ENCODE data around the gene RFC1. TPM values are rescaled to one million over a fixed set of nuclear protein-coding genes. Genes with fewer than 3 reads are reported as not detected.
A peak's percentile ranks its signal among the peaks of the same experiment; 100 is the strongest.

RFC1 gene
- total RNA-seq, 1 donor from 2014 or later: 42.1 TPM

- TF ChIP-seq, protein P1, sequence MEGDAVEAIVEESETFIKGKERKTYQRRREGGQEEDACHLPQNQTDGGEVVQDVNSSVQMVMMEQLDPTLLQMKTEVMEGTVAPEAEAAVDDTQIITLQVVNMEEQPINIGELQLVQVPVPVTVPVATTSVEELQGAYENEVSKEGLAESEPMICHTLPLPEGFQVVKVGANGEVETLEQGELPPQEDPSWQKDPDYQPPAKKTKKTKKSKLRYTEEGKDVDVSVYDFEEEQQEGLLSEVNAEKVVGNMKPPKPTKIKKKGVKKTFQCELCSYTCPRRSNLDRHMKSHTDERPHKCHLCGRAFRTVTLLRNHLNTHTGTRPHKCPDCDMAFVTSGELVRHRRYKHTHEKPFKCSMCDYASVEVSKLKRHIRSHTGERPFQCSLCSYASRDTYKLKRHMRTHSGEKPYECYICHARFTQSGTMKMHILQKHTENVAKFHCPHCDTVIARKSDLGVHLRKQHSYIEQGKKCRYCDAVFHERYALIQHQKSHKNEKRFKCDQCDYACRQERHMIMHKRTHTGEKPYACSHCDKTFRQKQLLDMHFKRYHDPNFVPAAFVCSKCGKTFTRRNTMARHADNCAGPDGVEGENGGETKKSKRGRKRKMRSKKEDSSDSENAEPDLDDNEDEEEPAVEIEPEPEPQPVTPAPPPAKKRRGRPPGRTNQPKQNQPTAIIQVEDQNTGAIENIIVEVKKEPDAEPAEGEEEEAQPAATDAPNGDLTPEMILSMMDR (IDR thresholded peaks at IDR 0.05; ENCODE audit: insufficient read depth, low read length, poor library complexity, severe bottlenecking): no peak
- Histone ChIP-seq H3K4me3 (ENCODE audit: low read depth, low read length) (no peak overlapping the region), H3K36me3 (ENCODE audit: control insufficient read depth, insufficient read depth, low read length) (no peaks in the 10 kb centered on the region), H3K27me3 (ENCODE audit: control insufficient read depth, insufficient read depth, low read length) (no peaks in the 10 kb centered on the region)
- DNase-seq (ENCODE audit: low read depth): no peak
These were observed 42.3 kb downstream of the RFC1 start for GRCh38 chr4:39323821-39324220.

DNA sequence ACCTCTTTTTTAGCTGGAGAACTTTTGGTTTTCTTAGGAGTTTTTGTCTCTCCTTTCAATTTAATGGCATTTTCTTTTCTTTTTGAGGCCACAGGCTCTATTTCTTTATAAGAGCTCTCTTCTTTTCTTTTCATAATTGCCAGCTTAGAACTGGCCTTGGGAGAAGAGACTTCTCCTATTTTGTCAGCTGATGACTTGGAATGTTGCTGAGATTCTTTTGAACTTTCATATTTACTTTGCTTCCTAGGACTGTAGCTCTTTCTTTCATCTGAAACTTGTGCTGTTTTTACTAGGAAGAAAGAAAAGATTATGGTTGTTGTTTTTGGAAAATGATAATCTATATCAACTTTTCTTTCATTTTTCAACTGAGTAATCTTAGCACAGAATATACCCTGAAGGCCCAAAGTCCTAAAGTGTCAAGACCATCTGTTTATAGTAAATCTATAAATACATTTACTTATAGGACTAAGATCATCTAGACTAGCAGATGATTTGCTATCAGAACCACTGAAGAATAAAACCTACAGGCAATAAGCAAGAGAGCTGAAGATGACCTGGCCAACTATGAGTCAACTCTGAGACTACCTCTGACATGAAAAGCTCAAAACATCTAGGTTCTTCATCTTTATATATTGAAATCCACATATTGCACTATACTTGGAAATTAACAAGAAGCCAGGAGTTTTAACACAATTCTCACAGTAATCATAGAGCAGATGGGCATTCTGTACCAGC, 45.6 kb downstream of the RFC1 start:
- H3K27me3 ChIP-seq (ENCODE audit: control insufficient read depth, insufficient read depth, low read length): no peaks in the 10 kb centered on the region
- H3K4me3 ChIP-seq (ENCODE audit: low read depth, low read length): no peak overlapping the region
- TF ChIP-seq, protein P1 (IDR thresholded peaks at IDR 0.05; ENCODE audit: insufficient read depth, low read length, poor library complexity, severe bottlenecking): no peak
- no peaks in the 10 kb centered on the region for H3K36me3 ChIP-seq (ENCODE audit: control insufficient read depth, insufficient read depth, low read length)
- DNase-seq (ENCODE audit: low read depth): no peak

DNA sequence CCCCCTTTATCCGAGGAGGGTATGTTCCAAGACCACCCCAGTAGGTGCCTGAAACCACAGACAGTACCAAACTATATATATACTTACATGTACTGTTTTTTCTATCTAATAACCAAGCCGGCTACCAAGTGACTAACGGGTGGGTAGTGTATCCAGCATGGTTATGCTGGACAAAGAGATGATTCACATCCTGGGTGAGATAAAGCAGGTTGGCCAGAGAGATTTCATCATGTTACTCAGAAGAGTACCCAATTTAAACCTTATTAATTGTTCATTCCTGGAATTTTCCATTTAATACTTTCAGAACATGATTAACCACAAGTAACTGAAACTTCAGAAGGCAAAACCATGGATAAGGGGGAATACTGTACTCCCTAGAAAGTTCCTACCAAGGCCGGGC, 46.5 kb downstream of the RFC1 start:
- DNase-seq (ENCODE audit: low read depth): peak; percentile 85
- TF ChIP-seq, protein P1 (IDR thresholded peaks at IDR 0.05; ENCODE audit: insufficient read depth, low read length, poor library complexity, severe bottlenecking): no peak
- Histone ChIP-seq H3K4me3 (ENCODE audit: low read depth, low read length) (no peak overlapping the region), H3K27me3 (ENCODE audit: control insufficient read depth, insufficient read depth, low read length) (no peaks in the 10 kb centered on the region), H3K36me3 (ENCODE audit: control insufficient read depth, insufficient read depth, low read length) (no peaks in the 10 kb centered on the region)

- DNase-seq (ENCODE audit: low read depth): no peak
- TF ChIP-seq, protein P1 (IDR thresholded peaks at IDR 0.05; ENCODE audit: insufficient read depth, low read length, poor library complexity, severe bottlenecking): no peak
- H3K4me3 ChIP-seq (ENCODE audit: low read depth, low read length): no peak overlapping the region
- H3K27me3 ChIP-seq (ENCODE audit: control insufficient read depth, insufficient read depth, low read length): no peaks in the 10 kb centered on the region
- no peaks in the 10 kb centered on the region for H3K36me3 ChIP-seq (ENCODE audit: control insufficient read depth, insufficient read depth, low read length)
These were observed 53.3 kb downstream of the RFC1 start for GRCh38 chr4:39312816-39313215.

DNA sequence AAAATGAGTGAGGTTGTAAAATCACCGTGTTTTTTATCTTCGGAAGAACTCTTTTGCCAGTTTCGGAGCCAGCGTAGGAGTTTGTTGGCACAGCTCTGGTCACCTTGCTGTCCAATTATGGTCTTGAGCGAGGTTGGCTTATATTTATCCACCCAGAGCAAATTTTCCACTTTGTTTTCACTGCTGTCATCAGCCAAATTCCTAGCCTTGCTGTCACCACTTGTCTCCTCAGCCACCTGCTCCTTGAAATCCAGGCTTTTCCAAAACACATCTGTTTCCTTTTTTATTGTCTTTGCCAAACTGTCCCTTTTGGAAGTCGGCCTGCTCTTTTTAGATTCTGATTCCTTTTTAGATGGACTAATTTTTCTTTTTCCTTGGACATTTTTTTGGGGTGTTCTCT, 57.6 kb downstream of the RFC1 start:
- TF ChIP-seq, protein P1 (IDR thresholded peaks at IDR 0.05; ENCODE audit: insufficient read depth, low read length, poor library complexity, severe bottlenecking): no peak
- peaks cover 1% of the 10 kb centered on the region for H3K36me3 ChIP-seq (ENCODE audit: control insufficient read depth, insufficient read depth, low read length)
- DNase-seq (ENCODE audit: low read depth): no peak
- H3K27me3 ChIP-seq (ENCODE audit: control insufficient read depth, insufficient read depth, low read length): no peaks in the 10 kb centered on the region
- no peak overlapping the region for H3K4me3 ChIP-seq (ENCODE audit: low read depth, low read length)

Data from kidney epithelial cell (primary cell).